PC-9 (cell line): ENCODE data around the gene CPA5.

ENCODE experiments used
- CTCF ChIP-seq: fragments of 200-600 bp; sonication (generic); conservative IDR thresholded peaks from 2 replicates; pipeline ENCODE4 v1.6.1; 2017; ENCODE audit warnings: mixed run types, antibody characterized with exemption, mild to moderate bottlenecking, moderate library complexity
- EZH2 ChIP-seq: fragments of 200-600 bp; sonication (generic); IDR thresholded peaks from 2 replicates; pipeline ENCODE4 v1.8.0; 2017; ENCODE audit warnings: antibody characterized with exemption, low read depth

DNA sequence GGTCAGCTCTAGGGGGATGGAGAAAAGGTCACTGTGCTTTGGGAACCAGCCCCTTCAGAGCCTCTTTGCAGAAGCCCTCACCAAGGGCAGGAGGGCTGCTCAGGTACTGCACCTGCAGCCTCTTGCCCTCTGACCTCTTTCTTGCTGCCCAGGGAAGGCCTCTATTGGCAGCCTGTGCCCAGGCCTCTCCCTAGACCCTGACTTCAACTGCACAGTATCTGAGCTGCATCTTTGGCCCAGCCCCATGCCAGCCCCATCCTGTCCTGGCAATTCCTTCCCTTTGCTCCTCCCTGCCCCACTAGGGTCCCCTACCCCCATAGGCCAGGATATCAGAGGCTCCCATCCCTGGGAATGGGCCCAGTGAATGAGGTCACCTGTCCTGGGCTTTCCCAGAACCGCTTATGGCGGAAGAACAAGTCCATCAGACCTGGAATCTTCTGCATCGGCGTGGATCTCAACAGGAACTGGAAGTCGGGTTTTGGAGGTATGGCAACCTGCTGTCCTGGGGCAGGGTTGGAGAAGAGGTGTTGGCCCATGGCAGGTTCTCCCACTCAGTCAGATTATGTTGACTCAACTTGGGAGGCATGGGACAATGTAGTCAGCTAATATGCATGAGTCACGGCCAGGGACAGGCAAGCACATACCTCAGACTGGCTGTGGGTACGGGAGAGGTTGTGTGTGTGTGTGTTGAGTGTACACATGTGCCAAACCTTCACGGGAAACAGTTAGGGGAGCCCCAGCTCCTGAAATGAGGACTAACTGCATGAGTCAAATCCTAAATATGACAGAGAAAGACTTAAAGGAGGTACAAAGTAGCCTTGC, 18.6 kb downstream of the CPA5 start:
- TF ChIP-seq CTCF, result no peak
- TF ChIP-seq EZH2, result no peak
